Erythroblast (primary cell): Measurements from ENCODE around the gene KIF16B.

ENCODE experiments used
- DNase-seq, 2 experiments: peaks; one replicate each; lab custom pipeline; 2025; lab: John Stamatoyannopoulos, UW
- GATA1 ChIP-seq: IDR thresholded peaks from 2 replicates; pipeline ENCODE4 v1.6.1; 2011; ENCODE audit warnings: low read depth, mild to moderate bottlenecking, control low read depth, low read length, moderate library complexity
- POLR2A ChIP-seq: IDR thresholded peaks from 2 replicates; pipeline ENCODE4 v1.6.1; 2011; ENCODE audit warnings: mild to moderate bottlenecking, low read length

The KIF16B gene

GRCh38 chr20:16415071-16416053, 157.9 kb downstream of the KIF16B start:
- TF ChIP-seq POLR2A (no peak), GATA1 (no peak)
- no peak for DNase-seq

- TF ChIP-seq POLR2A: no peak
- no peak for TF ChIP-seq GATA1
- no peak for DNase-seq
These were observed 160.3 kb downstream of the KIF16B start for GRCh38 chr20:16412906-16413305.

- TF ChIP-seq POLR2A (no peak), GATA1 (no peak)
- DNase-seq: peak; percentile 5 to 63
These were observed 161.9 kb downstream of the KIF16B start for GRCh38 chr20:16411361-16411760.

GRCh38 chr20:16410626-16411025, 162.6 kb downstream of the KIF16B start:
- no peak for DNase-seq
- TF ChIP-seq POLR2A: no peak
- TF ChIP-seq GATA1: no peak

- TF ChIP-seq POLR2A: no peak
- no peak for DNase-seq
These were observed 164.3 kb downstream of the KIF16B start for GRCh38 chr20:16408981-16409380.

- TF ChIP-seq POLR2A: no peak
- TF ChIP-seq GATA1: no peak
- DNase-seq: no peak
These were observed 165.8 kb downstream of the KIF16B start for GRCh38 chr20:16407251-16408067.

- DNase-seq: no peak
- no peak for TF ChIP-seq POLR2A
- TF ChIP-seq GATA1: no peak
These were observed 168.0 kb downstream of the KIF16B start for GRCh38 chr20:16405254-16405653.

- TF ChIP-seq GATA1: no peak
- no peak for TF ChIP-seq POLR2A
- DNase-seq: no peak
These were observed 168.6 kb downstream of the KIF16B start for GRCh38 chr20:16404640-16405039.

GRCh38 chr20:16404171-16404570, 169.1 kb downstream of the KIF16B start:
- no peak for DNase-seq
- TF ChIP-seq GATA1 (no peak), POLR2A (no peak)

GRCh38 chr20:16400234-16400633, 173.0 kb downstream of the KIF16B start:
- DNase-seq: no peak
- TF ChIP-seq POLR2A (no peak), GATA1 (no peak)

- TF ChIP-seq GATA1 (no peak), POLR2A (no peak)
These were observed 173.4 kb downstream of the KIF16B start for GRCh38 chr20:16399801-16400200.

GRCh38 chr20:16397086-16397485, 176.2 kb downstream of the KIF16B start:
- DNase-seq: no peak

More at GRCh38 chr20:16399801-16400200, 173.4 kb downstream of the KIF16B start:
- no peak for DNase-seq

GRCh38 chr20:16395366-16395765, 177.9 kb downstream of the KIF16B start:
- DNase-seq: no peak
- TF ChIP-seq GATA1 (no peak), POLR2A (no peak)

More at GRCh38 chr20:16397086-16397485, 176.2 kb downstream of the KIF16B start:
- TF ChIP-seq POLR2A: no peak
- TF ChIP-seq GATA1: no peak

- TF ChIP-seq GATA1 (no peak), POLR2A (no peak)
- DNase-seq: no peak
These were observed 178.5 kb downstream of the KIF16B start for GRCh38 chr20:16394784-16395183.
